Measurements from ENCODE around the gene LHFPL3. TPM values are rescaled to one million over a fixed set of nuclear protein-coding genes. Genes with fewer than 3 reads are reported as not detected.

The LHFPL3 gene
- total RNA-seq, 6 experiments from 2014 or later = not detected

- intact Hi-C loops (cut with DNase I) = no loop called here
- ATAC-seq = no peak
- no peaks in the 10 kb centered on the region for H3K27me3 ChIP-seq
- no peaks in the 10 kb centered on the region for H3K4me1 ChIP-seq
- 42% methylated on average over 3 of the region's 5 CpGs for whole genome bisulfite sequencing (ENCODE audit: insufficient coverage, low coverage, low lambda C conversion rate, missing lambda C conversion rate)
- TF ChIP-seq, protein P1, sequence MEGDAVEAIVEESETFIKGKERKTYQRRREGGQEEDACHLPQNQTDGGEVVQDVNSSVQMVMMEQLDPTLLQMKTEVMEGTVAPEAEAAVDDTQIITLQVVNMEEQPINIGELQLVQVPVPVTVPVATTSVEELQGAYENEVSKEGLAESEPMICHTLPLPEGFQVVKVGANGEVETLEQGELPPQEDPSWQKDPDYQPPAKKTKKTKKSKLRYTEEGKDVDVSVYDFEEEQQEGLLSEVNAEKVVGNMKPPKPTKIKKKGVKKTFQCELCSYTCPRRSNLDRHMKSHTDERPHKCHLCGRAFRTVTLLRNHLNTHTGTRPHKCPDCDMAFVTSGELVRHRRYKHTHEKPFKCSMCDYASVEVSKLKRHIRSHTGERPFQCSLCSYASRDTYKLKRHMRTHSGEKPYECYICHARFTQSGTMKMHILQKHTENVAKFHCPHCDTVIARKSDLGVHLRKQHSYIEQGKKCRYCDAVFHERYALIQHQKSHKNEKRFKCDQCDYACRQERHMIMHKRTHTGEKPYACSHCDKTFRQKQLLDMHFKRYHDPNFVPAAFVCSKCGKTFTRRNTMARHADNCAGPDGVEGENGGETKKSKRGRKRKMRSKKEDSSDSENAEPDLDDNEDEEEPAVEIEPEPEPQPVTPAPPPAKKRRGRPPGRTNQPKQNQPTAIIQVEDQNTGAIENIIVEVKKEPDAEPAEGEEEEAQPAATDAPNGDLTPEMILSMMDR (IDR thresholded peaks at IDR 0.05) = no peak
- TF ChIP-seq POLR2A (IDR thresholded peaks at IDR 0.05) = no peak
- no peak for DNase-seq
- H3K9me3 ChIP-seq = no peaks in the 10 kb centered on the region
- no peak overlapping the region for H3K4me3 ChIP-seq
- no peaks in the 10 kb centered on the region for H3K36me3 ChIP-seq
- no peak overlapping the region for H3K27ac ChIP-seq
These were observed 35.0 kb downstream of the LHFPL3 start for GRCh38 chr7:104363355-104363754.

- Histone ChIP-seq H3K36me3 (no peaks in the 10 kb centered on the region), H3K4me3 (no peak overlapping the region), H3K27ac (no peak overlapping the region), H3K9me3 (no peaks in the 10 kb centered on the region), H3K4me1 (no peaks in the 10 kb centered on the region), H3K27me3 (no peaks in the 10 kb centered on the region)
- WGBS (ENCODE audit: insufficient coverage, low coverage, low lambda C conversion rate, missing lambda C conversion rate) = 25% methylated on average over 1 of the region's 1 CpG
- no peak for DNase-seq
- ATAC-seq = no peak
- intact Hi-C loops (cut with DNase I) = no loop called here
- TF ChIP-seq, protein P1 (IDR thresholded peaks at IDR 0.05) = no peak
- no peak for TF ChIP-seq POLR2A (IDR thresholded peaks at IDR 0.05)
These were observed 38.0 kb downstream of the LHFPL3 start for GRCh38 chr7:104366390-104366789.

DNA sequence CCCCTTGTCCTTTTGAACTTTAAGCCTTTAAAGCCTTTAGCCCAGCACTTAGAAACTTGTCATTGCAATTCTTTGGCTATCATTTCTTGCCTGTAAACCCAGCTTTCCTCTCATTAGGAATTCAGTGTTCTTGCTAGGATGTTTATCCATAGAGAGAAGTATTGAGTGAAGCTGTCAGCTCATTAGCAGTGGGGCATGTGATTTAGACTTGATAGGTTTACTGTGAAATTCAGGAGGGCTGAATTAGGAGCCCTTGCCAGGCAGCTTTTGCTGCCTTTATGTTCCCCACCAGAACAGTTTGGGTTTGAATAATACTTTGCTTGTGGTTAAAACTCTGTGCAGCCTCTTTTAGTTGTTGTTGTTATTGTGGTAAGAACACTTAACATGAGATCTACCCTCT is 39.5 kb downstream of the LHFPL3 start:
- H3K4me1 ChIP-seq = no peaks in the 10 kb centered on the region
- ATAC-seq (no peak), DNase-seq (no peak)
- no peak for TF ChIP-seq POLR2A (IDR thresholded peaks at IDR 0.05)
- TF ChIP-seq, protein P1 (IDR thresholded peaks at IDR 0.05) = no peak
- no peaks in the 10 kb centered on the region for H3K27me3 ChIP-seq
- H3K36me3 ChIP-seq = no peaks in the 10 kb centered on the region
- no peak overlapping the region for H3K4me3 ChIP-seq
- intact Hi-C loops (cut with DNase I) = no loop called here
- no peaks in the 10 kb centered on the region for H3K9me3 ChIP-seq
- no peak overlapping the region for H3K27ac ChIP-seq

DNA sequence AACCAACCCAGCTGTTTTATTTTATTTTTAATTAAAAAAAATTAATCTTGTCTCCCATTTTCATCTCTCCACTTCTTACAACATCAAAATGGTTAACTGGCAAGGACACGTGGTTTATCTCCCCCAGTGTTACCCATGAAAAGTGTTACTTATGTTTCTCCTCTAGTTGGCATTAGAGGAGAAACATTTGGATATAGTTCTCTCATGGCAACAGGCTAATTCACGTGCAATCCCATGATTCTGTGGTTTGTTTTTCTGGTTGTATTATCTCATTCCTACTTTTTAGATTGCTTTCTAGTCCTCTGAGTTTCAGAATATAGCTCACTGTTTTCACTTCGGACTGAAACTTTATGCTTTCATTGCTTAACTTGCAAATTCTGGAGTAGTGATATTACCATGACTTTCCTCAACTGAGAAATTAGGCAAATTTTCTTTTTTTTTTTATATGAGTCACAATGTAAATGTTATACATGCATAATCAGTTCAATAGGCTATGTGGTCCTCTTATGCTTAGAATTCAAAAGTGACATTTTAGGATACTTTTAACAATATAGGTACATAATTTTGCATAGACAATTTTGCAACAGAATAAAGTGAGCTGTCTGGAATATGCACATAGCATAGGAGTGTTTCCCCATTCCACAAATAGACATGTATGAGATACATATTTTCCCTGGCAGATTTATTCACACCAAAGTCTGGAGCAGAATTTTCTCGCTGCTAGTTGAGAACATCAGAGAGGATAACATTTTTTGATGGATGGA is 43.0 kb downstream of the LHFPL3 start:
- no peaks in the 10 kb centered on the region for H3K27me3 ChIP-seq
- no peak overlapping the region for H3K4me3 ChIP-seq
- no peak overlapping the region for H3K27ac ChIP-seq
- ATAC-seq = no peak
- DNase-seq = no peak
- no peaks in the 10 kb centered on the region for H3K36me3 ChIP-seq
- TF ChIP-seq POLR2A (IDR thresholded peaks at IDR 0.05) = no peak
- TF ChIP-seq, protein P1 (IDR thresholded peaks at IDR 0.05) = no peak
- no peaks in the 10 kb centered on the region for H3K4me1 ChIP-seq
- 31% methylated on average over 4 of the region's 4 CpGs for WGBS (ENCODE audit: insufficient coverage, low coverage, low lambda C conversion rate, missing lambda C conversion rate)
- intact Hi-C loops (cut with DNase I) = no loop called here
- H3K9me3 ChIP-seq = no peaks in the 10 kb centered on the region

All from right lobe of liver (tissue), 6 donors.